Measurements from ENCODE around the gene ZNF576. TPM values are rescaled to one million over a fixed set of nuclear protein-coding genes. Genes with fewer than 3 reads are reported as not detected.

The ZNF576 gene
- total and polyA plus RNA-seq, 2 of the 13 experiments (the other 11 are each of a cell fraction or from before 2014, with no cell fraction given): 7.2 to 9.6 TPM

- TF ChIP-seq MEIS1 (CRISPR knock-in tag; IDR thresholded peaks at IDR 0.05; ENCODE audit: borderline replicate concordance) (no peak), JARID2 (CRISPR knock-in tag; IDR thresholded peaks at IDR 0.05; ENCODE audit: insufficient replicate concordance) (no peak), FOXM1 (CRISPR knock-in tag; IDR thresholded peaks at IDR 0.05) (no peak), ZBTB8A (CRISPR knock-in tag; IDR thresholded peaks at IDR 0.05; ENCODE audit: borderline replicate concordance, low read depth) (no peak), TCF12 (IDR thresholded peaks at IDR 0.05) (no peak), TCF12 (CRISPR knock-in tag; IDR thresholded peaks at IDR 0.05) (no peak), GTF2F1 (IDR thresholded peaks at IDR 0.05; ENCODE audit: low read length) (no peak), ZNF879 (CRISPR knock-in tag; IDR thresholded peaks at IDR 0.05) (no peak), NCOA2 (CRISPR knock-in tag; IDR thresholded peaks at IDR 0.05) (no peak; the same call in 1 of the 2 replicates), ATF5 (CRISPR knock-in tag; IDR thresholded peaks at IDR 0.05; ENCODE audit: low read depth) (no peak), ARID2 (CRISPR knock-in tag; IDR thresholded peaks at IDR 0.05; ENCODE audit: borderline replicate concordance) (no peak), FOXK1 (CRISPR knock-in tag; IDR thresholded peaks at IDR 0.05; ENCODE audit: borderline replicate concordance, low read depth) (peak; percentile 82; the same call in 1 of the 2 replicates), SOX6 (IDR thresholded peaks at IDR 0.05) (no peak), SOX6 (CRISPR knock-in tag; IDR thresholded peaks at IDR 0.05) (peak; percentile 74), YEATS2 (CRISPR knock-in tag; IDR thresholded peaks at IDR 0.05; ENCODE audit: borderline replicate concordance) (peak; percentile 97), ZNF570 (CRISPR knock-in tag; IDR thresholded peaks at IDR 0.05; ENCODE audit: borderline replicate concordance) (no peak), ZSCAN30 (CRISPR knock-in tag; IDR thresholded peaks at IDR 0.05) (no peak), CREBL2 (CRISPR knock-in tag; IDR thresholded peaks at IDR 0.05; ENCODE audit: borderline replicate concordance) (no peak)
- TF ChIP-seq, protein P1, sequence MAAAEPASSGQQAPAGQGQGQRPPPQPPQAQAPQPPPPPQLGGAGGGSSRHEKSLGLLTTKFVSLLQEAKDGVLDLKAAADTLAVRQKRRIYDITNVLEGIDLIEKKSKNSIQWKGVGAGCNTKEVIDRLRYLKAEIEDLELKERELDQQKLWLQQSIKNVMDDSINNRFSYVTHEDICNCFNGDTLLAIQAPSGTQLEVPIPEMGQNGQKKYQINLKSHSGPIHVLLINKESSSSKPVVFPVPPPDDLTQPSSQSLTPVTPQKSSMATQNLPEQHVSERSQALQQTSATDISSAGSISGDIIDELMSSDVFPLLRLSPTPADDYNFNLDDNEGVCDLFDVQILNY (CRISPR knock-in tag; conservative IDR thresholded peaks at IDR 0.05): no peak
- TF ChIP-seq, protein P2, sequence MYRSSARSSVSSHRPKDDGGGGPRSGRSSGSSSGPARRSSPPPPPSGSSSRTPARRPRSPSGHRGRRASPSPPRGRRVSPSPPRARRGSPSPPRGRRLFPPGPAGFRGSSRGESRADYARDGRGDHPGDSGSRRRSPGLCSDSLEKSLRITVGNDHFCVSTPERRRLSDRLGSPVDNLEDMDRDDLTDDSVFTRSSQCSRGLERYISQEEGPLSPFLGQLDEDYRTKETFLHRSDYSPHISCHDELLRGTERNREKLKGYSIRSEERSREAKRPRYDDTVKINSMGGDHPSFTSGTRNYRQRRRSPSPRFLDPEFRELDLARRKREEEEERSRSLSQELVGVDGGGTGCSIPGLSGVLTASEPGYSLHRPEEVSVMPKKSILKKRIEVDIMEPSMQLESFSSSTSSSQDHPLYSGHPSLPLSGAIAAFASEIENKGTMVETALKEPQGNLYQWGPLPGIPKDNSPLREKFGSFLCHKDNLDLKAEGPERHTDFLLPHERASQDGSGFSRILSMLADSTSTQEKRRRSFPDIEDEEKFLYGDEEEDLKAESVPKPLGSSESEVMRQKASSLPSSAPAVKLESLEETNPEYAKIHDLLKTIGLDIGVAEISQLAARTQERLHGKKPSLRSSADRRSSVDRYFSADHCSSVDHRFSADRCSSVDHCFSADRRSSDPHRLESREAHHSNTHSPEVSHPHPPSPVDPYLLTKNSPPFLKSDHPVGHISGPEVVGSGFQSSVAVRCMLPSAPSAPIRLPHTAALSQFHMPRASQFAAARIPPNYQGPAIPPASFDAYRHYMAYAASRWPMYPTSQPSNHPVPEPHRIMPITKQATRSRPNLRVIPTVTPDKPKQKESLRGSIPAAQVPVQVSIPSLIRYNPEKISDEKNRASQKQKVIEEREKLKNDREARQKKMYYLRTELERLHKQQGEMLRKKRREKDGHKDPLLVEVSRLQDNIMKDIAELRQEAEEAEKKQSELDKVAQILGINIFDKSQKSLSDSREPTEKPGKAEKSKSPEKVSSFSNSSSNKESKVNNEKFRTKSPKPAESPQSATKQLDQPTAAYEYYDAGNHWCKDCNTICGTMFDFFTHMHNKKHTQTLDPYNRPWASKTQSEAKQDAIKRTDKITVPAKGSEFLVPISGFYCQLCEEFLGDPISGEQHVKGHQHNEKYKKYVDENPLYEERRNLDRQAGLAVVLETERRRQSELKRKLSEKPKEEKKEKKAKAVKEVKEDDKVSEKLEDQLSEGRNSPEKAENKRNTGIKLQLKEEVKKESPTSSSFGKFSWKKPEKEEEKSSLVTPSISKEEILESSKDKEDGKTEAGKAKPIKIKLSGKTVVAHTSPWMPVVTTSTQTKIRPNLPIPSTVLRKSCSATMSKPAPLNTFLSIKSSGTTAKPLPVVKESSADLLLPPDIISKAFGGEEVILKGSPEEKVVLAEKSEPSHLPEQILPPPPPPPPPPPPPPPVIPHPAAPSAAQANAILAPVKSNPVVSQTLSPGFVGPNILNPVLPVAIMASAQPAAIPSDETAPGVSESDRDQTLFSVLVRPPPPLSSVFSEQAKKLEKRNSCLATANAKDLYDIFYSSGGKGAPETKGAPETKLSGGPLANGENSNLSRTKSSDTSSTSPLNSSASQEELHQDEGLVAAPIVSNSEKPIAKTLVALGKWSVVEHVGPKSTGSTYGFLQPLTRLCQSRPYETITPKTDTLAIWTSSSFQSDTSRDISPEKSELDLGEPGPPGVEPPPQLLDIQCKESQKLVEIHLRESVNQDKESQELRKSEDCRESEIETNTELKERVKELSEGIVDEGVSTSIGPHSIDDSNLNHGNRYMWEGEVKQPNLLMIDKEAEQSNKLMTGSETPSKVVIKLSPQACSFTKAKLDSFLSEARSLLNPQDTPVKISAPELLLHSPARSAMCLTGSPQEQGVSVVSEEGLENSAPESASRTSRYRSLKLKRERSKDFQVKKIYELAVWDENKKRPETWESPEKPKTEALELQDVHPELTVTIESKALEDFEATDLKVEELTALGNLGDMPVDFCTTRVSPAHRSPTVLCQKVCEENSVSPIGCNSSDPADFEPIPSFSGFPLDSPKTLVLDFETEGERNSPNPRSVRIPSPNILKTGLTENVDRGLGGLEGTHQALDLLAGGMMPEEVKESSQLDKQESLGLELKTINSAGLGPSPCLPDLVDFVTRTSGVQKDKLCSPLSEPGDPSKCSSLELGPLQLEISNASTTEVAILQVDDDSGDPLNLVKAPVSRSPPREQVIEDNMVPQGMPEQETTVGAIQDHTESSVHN (CRISPR knock-in tag; IDR thresholded peaks at IDR 0.05): no peak
Measured at GRCh38 chr19:43595999-43596841, at the start of gene ZNF576, which contains the start of gene IRGQ (continued).
